ENCODE data around the gene PRR30.

The PRR30 gene

GRCh38 chr2:27155069-27155520 lies 15.9 kb upstream of the PRR30 start:
- DNase-seq (ENCODE audit: extremely low read depth in 1 of 2, low read depth in 1 of 2): no peak

- DNase-seq (ENCODE audit: extremely low read depth in 1 of 2, low read depth in 1 of 2): no peak
Measured at GRCh38 chr2:27154488-27154887, 15.3 kb upstream of the PRR30 start.

GRCh38 chr2:27152796-27153464 lies 13.7 kb upstream of the PRR30 start:
- DNase-seq (ENCODE audit: extremely low read depth in 1 of 2, low read depth in 1 of 2): no peak

- no peak for DNase-seq (ENCODE audit: extremely low read depth in 1 of 2, low read depth in 1 of 2)
Measured at GRCh38 chr2:27152102-27152795, 13.0 kb upstream of the PRR30 start.

- no peak for DNase-seq (ENCODE audit: extremely low read depth in 1 of 2, low read depth in 1 of 2)
Measured at GRCh38 chr2:27150639-27151230, 11.5 kb upstream of the PRR30 start.

- DNase-seq (ENCODE audit: extremely low read depth in 1 of 2, low read depth in 1 of 2): no peak
Measured at GRCh38 chr2:27149570-27150405, 10.6 kb upstream of the PRR30 start.

GRCh38 chr2:27148801-27149439 lies 9.7 kb upstream of the PRR30 start, which contains the start of gene TCF23:
Gene TCF23, plus strand, starts transcription at chr2:27149004. Its CDS starts 130 bp downstream, at chr2:27149134.
- DNase-seq (ENCODE audit: extremely low read depth in 1 of 2, low read depth in 1 of 2): no peak

- no peak for DNase-seq (ENCODE audit: extremely low read depth in 1 of 2, low read depth in 1 of 2)
Measured at GRCh38 chr2:27147935-27148334, 8.7 kb upstream of the PRR30 start.

GRCh38 chr2:27145682-27146081 lies 6.5 kb upstream of the PRR30 start:
- DNase-seq (ENCODE audit: extremely low read depth in 1 of 2, low read depth in 1 of 2): no peak

- DNase-seq (ENCODE audit: extremely low read depth in 1 of 2, low read depth in 1 of 2): no peak
Measured at GRCh38 chr2:27143285-27143684, 4.1 kb upstream of the PRR30 start.

GRCh38 chr2:27138111-27138510 lies 1.1 kb downstream of the PRR30 start:
- no peak for DNase-seq (ENCODE audit: extremely low read depth in 1 of 2, low read depth in 1 of 2)

GRCh38 chr2:27137322-27137935 lies 1.8 kb downstream of the PRR30 start:
- DNase-seq (ENCODE audit: extremely low read depth in 1 of 2, low read depth in 1 of 2): no peak

GRCh38 chr2:27136751-27137150 lies 2.5 kb downstream of the PRR30 start:
- no peak for DNase-seq (ENCODE audit: extremely low read depth in 1 of 2, low read depth in 1 of 2)

GRCh38 chr2:27135478-27135955 lies 3.7 kb downstream of the PRR30 start:
- no peak for DNase-seq (ENCODE audit: extremely low read depth in 1 of 2, low read depth in 1 of 2)

GRCh38 chr2:27134781-27135477 lies 4.3 kb downstream of the PRR30 start:
- DNase-seq (ENCODE audit: extremely low read depth in 1 of 2, low read depth in 1 of 2): no peak

- DNase-seq (ENCODE audit: extremely low read depth in 1 of 2, low read depth in 1 of 2): peak; percentile 95 to 98
Measured at GRCh38 chr2:27133905-27134780, 5.1 kb downstream of the PRR30 start, which contains the start of gene PREB. Gene PREB, minus strand, starts transcription at chr2:27134636. Its CDS starts 215 bp downstream, at chr2:27134421.

- no peak for DNase-seq (ENCODE audit: extremely low read depth in 1 of 2, low read depth in 1 of 2)
Measured at GRCh38 chr2:27133195-27133875, 5.9 kb downstream of the PRR30 start.

- no peak for DNase-seq (ENCODE audit: extremely low read depth in 1 of 2, low read depth in 1 of 2)
Measured at GRCh38 chr2:27131429-27131828, 7.8 kb downstream of the PRR30 start.

All from stimulated activated CD8-positive, alpha-beta memory T cell treated with anti-CD3 and anti-CD28 coated beads, Interleukin-7, amount 100 ng/mL, for 48 hours (primary cell).